ENCODE data around the gene ACSF2. TPM values are rescaled to one million over a fixed set of nuclear protein-coding genes. Genes with fewer than 3 reads are reported as not detected.

The ACSF2 gene
- total and polyA plus RNA-seq, 8 donors: 60.9 to 148 (median 124) TPM

- no peaks in the 10 kb centered on the region for H3K36me3 ChIP-seq
- DNase-seq (peak in 2 of 4 donors; percentile 56 to 82), ATAC-seq (peak; percentile 98)
- H3K9me3 ChIP-seq: no peaks in the 10 kb centered on the region
- no peak overlapping the region for H3K27ac ChIP-seq
- intact Hi-C loops (cut with DNase I): no loop called here
- no peaks in the 10 kb centered on the region for H3K4me1 ChIP-seq
- H3K4me3 ChIP-seq: no peak overlapping the region
- H3K27me3 ChIP-seq: no peaks in the 10 kb centered on the region
- no peak for TF ChIP-seq CTCF (IDR thresholded peaks at IDR 0.05)
Measured at GRCh38 chr17:50498021-50498874, 72.2 kb downstream of the ACSF2 start.

GRCh38 chr17:50499270-50499669 lies 73.3 kb downstream of the ACSF2 start:
- Histone ChIP-seq H3K27ac (no peak overlapping the region), H3K36me3 (no peaks in the 10 kb centered on the region), H3K27me3 (no peaks in the 10 kb centered on the region), H3K4me1 (no peaks in the 10 kb centered on the region), H3K9me3 (no peaks in the 10 kb centered on the region), H3K4me3 (no peak overlapping the region)
- intact Hi-C loops (cut with DNase I): no loop called here
- no peak for DNase-seq
- TF ChIP-seq CTCF (IDR thresholded peaks at IDR 0.05): no peak
- no peak for ATAC-seq

- Histone ChIP-seq H3K4me3 (no peak overlapping the region), H3K36me3 (no peaks in the 10 kb centered on the region), H3K4me1 (no peaks in the 10 kb centered on the region), H3K9me3 (no peaks in the 10 kb centered on the region), H3K27ac (no peak overlapping the region), H3K27me3 (no peaks in the 10 kb centered on the region)
- intact Hi-C loops (cut with DNase I): no loop called here
- DNase-seq: no peak
- TF ChIP-seq CTCF (IDR thresholded peaks at IDR 0.05): no peak
- ATAC-seq: no peak
Measured at GRCh38 chr17:50499721-50500120, 73.7 kb downstream of the ACSF2 start.

- no peak for DNase-seq
- Histone ChIP-seq H3K9me3 (no peaks in the 10 kb centered on the region), H3K4me1 (no peaks in the 10 kb centered on the region), H3K27me3 (no peaks in the 10 kb centered on the region), H3K27ac (no peak overlapping the region), H3K4me3 (no peak overlapping the region), H3K36me3 (no peaks in the 10 kb centered on the region)
- no peak for ATAC-seq
- intact Hi-C loops (cut with DNase I): no loop called here
- TF ChIP-seq CTCF (IDR thresholded peaks at IDR 0.05): peak; percentile 25 to 40
Measured at GRCh38 chr17:50501054-50501453, 75.0 kb downstream of the ACSF2 start.

GRCh38 chr17:50502301-50502990 lies 76.4 kb downstream of the ACSF2 start:
- no peak for TF ChIP-seq CTCF (IDR thresholded peaks at IDR 0.05)
- intact Hi-C loops (cut with DNase I): no loop called here
- Histone ChIP-seq H3K27me3 (no peaks in the 10 kb centered on the region), H3K27ac (no peak overlapping the region), H3K4me1 (no peaks in the 10 kb centered on the region), H3K9me3 (no peaks in the 10 kb centered on the region), H3K36me3 (no peaks in the 10 kb centered on the region), H3K4me3 (no peak overlapping the region)
- ATAC-seq (no peak), DNase-seq (no peak)
